T-helper 2 cell treated with Interferon-gamma antibody and Interleukin-4, amounts not matched to agents 100 ng/mL and 5 ng/mL, for 36 hours (primary cell): ENCODE data around the gene ITIH3. TPM values are rescaled to one million over a fixed set of nuclear protein-coding genes. Genes with fewer than 3 reads are reported as not detected.

ENCODE experiments used
- intact Hi-C: fragments of 100-400 bp; cut with micrococcal nuclease; formaldehyde crosslinking; loops from one replicate; pipeline ENCODE4 v1.15.1; 2023
- total RNA-seq: library from RNA; stranded (reverse); gene quantifications from 2 replicates; pipeline ENCODE4 v1.2.3, GENCODE V29; 2022

ITIH3 gene
- total RNA-seq, 1 donor from 2014 or later, result not detected

DNA sequence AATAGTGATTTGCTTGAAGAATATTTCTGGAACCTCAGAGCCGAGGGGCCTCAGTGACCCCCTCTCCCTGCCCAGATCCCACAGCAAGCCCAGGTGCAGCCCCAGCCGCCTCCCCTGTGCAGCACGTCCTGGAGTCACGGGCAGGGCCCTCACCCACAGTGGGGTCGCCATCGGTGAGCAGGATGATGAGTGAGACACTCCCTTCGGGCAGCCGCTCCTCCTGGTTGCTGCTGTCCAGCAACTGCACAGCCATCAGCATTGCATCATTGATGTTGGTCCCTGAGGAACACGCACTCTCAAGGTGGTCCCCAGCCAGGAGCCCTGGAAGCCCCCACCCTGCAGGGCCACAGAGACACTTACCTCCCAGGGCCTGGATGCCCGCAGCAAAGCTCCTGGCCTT lies 29.4 kb downstream of the ITIH3 start:
- intact Hi-C loops, result no loop called here

DNA sequence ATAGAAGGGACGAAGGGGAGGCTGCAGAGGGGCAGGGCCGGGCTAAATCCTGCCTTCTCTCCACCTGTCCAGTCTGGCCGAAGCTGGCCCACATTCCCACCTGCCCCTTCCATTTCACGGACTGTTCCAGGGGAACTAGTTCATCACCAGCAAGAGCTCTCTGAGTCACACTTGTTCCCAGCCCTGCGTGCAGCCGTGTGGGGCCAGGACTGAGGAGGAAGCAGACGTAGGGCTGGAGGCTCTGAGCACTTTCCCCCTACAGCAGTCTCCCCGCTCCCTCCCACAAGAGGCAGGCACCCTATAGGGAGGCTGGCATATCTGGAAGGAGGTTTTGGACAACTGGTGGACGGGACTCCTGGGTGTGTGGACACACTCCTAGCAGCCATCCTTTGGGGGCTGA lies 32.8 kb downstream of the ITIH3 start:
- intact Hi-C loops, result no loop called here

DNA sequence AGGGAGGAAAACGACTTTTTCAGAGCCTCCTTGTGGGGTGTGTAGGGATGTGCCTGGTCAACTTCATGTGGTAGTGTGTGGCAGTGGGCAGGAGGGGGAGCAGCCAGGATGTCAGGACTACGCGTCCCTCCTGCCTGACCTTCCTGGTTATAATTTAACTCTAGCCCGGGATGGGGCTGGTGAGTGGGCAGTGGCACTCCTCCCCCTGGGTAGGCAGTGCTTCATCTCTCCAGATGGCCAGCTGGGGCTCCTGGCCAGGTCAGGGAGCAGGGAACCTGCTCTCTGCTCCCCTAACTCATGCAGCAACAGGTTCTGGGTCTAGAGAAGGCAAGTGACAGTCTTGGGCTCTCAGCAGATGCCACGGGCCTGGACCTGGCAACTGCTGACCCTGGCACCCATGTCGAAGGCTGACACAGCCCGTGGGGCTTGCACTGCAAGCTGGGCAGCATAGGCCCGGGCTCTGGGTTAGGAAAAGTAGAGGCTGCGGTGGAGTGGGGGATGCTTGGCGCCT lies 33.3 kb downstream of the ITIH3 start:
- intact Hi-C loops, result no loop called here

DNA sequence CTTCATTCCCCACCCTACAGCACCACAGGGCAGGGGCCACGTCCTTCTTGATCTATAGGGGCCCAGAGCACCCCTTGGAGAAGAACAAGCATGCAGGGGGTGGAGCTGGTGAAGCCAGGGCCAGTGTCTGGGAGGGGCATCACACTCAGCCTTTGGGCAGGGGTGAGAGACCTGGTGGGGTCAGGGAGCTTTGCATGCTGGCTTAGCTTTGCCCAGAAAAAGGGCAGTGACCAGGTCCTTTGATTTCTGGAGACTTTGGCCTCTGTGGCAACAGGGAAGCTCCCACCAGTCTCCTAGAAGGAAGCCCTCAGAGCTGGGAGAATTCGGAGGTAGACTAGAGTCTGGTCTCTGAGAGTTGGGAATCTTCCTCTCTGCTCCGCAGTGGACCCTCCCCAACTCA lies 34.9 kb downstream of the ITIH3 start:
- intact Hi-C loops, result no loop called here

DNA sequence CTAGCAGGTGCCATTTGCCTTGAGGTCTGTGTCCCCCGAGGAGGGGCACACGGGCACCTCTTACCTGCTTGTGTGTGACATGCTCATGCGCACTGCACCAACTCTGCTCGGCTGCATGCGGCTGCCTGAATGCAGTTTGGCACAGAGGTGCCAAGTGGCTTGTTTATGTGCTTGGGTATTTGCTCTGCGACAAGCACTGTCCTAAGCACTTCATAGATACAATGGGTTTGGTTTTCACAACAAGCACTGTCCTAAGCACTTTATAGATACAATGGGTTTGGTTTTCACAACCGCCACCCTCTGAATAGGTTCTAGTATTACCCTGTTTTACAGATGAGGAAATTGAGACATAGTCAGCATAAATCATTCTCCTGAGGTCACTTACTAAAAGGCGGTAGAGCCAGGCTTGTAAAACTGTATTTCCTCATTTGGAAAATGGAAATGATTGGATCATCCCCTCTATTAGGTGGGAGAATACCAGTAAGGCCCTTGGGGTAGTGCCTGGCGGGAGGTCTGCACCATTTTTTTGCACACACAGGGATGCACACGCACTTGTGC lies 35.4 kb downstream of the ITIH3 start:
- intact Hi-C loops, result no loop called here

DNA sequence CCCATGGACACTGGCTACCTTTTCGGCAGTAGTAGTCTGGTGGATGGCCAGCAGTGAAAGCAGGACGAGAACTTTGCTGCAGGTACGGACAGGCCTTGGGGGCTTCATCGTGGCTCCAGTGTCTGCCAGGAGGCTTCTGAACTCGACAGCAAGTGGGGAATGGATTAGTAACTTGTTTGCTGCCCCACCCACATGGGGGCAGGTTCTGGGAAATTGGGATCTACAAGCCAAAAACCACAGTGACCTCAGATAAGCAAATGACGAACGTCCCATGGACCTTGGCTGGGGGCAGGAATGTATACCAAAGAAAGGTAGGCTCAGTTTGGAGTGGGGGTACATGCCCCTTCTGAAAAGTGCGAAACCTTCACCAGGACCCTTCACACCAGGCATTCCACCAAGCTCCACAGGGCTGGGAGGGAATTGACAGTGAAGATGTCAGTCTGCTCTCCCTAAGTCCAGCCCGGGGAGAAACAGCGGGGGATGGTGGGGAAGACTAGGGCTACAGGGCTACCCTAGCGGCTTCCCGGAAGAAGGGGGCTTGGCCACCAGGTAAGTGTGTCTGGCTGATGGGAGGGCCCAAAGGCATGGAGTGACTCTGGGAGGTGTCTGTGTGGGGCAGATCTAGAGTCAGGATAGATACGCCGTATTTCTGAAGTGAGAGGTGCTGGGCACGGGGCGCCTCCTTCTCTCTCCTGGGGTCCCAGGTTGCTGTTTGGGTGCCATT lies 36.1 kb downstream of the ITIH3 start, which contains the start of gene ITIH4:
Gene ITIH4, minus strand, starts transcription at position 138 of the 724 bp plus-strand sequence. Its CDS starts 30 bp downstream, at position 108.
- intact Hi-C loops, result no loop called here

DNA sequence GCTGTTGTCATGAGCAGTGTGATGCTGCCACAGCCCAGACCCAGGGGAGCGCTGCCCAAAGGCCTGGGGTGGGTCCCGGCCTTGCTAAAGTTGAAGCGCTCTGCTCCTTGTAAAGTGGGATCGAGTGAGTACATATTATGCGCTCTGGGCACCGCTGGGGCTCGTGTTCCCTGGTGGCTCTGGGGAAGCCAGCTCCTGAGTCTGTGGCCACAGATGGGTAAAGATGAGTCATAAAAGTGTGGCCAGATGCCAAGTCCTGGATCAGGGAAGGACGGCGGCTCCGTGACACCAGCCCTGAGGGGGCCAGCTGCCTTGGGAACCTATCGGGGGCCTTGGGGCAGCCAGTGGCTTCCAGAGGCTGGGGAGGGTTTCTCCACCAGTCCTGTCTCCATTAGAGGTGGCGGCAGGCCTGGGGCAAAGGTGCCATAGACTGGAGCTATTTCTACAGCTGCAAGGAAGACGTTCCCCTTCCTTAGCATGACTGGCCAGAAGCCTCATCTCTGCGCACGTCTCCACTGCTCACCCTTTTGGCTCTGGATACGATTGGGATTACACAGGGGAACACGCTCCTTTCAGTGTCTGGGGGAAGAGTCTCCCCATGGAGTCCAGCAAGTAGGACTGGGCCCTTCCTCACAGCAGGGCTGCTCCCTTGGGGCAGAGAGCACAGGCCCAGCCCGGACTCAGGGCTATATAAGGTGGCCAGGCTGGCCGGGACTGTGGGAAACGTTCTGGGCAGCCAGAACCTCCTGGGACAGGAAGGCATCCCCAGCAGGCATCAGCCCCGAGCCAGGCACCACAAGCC lies 37.1 kb downstream of the ITIH3 start:
- intact Hi-C loops, result no loop called here

DNA sequence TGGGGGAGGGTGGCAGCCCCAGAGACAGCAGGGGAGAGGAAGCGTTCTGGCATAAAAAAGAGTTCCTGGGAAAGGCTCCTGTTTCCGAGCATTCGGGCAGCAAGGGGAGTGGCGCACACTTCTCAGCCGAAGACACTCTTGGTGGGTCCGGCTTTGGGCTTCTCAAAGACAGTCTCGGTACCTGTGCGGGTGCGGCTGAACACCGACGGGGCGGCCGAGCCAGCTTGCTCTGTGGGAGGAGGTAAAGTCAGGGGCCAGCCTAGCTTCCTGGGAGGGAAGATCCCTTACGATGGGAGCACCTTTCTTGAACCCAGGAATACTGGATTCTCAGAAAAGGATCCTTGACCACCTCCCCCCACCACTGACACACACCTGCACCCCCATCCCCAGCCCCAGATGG lies 38.6 kb downstream of the ITIH3 start:
- intact Hi-C loops, result no loop called here

DNA sequence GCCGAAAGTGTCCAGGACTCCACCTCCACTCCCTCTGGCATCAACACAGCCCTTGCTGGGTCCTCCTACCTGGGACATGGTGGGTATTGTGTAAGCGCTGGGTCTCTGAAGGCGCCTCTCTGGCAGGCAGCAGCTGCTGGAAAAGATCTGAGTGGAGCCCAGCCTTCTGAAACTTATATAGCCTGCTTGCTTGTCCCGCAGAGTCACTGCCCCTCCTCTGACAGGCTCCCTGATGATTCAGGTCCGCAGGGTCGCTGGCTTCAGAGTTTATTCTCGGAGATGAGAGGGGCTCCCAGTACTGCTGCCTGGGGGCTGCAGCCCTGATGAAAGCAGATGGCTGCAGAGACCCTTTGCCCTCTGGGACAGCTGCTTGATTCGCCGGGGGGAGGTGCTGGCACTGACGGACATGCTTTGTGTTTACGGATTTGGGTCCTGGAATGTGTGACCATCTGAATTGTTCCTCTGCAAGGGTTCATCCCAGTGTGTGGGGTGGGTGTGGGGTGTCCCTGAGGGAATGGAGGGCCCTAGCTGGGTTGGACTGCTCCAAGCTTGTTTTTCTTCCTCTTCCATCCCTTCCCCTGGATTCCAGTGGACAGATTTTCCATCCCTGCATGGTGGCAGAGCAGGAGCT lies 40.4 kb downstream of the ITIH3 start, which contains the start of gene MUSTN1:
Gene MUSTN1, minus strand, starts transcription at position 149 of the 631 bp plus-strand sequence. Its CDS starts 71 bp downstream, at position 78.
- intact Hi-C loops, result no loop called here

DNA sequence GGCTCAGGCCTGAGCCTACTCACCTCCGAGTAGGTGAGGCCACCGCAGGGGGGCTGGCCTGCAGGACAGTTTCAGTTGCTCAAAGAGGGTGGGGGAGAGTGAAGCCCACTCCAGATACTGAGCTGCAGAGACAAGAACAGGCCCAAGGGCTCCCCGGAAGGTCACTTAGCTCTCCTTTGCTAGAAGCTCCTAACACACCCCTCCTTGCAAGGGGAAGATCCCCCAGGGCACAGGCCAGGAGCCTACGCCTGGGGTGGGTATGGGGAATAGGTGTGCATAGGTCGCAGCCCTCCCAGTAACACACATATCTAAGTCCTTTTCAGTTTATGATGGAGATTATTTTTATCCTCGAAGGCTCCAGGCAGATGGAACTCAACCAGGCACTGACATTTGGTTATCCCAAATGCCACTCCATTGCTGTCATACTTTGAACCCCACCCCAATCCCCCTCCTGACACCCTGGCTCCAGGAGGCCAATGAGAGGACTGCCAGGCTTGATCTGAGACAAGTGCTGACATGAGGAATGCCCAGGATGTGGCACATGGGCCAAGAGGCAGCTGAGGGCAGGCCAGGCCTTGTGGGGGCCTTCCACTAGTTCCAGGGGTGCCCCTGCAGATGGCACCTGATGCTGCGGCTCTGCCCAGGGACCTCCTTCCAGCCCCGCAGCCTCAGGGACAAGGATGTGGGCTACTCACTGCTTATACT lies 41.3 kb downstream of the ITIH3 start:
- intact Hi-C loops, result no loop called here

DNA sequence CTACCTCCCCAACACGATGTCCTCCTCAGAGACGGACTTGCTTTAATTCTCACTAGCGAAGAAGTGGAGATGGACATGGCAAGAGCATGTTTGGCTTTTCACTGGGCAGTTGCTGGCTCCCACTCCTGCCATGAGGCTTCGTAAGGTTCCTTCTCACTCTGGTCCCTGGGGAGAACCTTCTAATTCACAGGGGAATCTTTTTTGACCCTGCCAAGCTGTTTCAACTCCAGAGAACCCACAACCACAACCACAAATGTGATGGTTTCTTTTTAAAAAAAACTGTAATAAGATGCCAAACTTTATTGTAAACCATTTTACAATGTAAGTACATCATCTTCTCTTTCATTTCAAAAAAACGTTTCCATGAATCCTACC lies 41.9 kb downstream of the ITIH3 start:
- intact Hi-C loops, result no loop called here

DNA sequence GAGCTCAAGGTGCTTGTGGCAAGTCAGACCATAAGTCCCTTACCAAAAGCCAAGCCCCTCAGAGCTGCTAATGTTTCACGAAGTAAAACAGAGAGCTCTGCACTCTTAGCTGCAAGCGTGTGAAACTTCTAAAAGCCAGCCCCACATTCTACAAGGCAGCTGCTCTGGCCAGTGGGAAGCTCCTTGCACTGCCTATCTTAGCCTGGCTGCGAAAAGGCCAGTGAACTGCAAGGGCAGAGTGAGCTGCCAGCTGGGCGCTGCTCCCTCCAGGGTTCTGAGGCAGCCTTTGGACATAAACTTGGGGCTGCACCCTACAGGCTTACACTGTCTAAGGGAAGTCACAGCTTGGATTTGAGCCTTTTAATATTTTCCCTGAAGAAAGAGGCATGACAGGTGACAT lies 42.4 kb downstream of the ITIH3 start:
- intact Hi-C loops, result no loop called here

DNA sequence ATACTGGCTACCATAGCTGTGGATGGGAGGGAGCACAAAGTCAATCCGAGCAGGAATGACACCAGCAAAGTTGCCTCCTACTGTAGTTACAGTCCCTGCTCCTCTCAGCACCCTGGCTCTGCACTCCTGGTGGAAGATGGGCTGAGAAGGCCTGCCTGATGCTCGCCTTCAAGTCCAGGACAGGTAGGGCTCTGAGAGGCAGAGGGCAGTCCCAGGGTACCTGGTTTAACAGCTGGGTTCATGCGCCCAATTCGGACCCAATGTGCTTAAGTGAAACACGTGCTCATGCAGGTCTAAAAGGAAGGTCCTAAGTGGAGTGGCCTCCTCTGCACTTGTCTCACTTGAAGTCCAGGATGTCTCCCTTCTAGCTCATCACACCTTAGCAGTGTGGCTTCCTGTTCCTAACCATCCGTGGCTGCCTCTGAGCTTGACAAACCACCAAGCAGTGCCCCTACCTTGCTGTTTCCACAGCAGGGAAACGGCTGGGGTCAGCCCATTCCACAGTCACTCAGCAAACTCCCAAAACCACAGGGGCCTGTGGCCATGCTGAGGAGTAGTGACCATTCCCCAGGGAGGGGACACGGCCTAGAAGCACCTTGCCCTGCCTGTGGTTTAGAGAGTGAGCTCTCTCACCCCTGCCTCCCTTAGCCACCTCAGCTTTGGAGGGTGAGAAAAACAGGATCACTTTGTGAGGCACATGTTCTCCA lies 44.1 kb downstream of the ITIH3 start:
- intact Hi-C loops, result no loop called here

DNA sequence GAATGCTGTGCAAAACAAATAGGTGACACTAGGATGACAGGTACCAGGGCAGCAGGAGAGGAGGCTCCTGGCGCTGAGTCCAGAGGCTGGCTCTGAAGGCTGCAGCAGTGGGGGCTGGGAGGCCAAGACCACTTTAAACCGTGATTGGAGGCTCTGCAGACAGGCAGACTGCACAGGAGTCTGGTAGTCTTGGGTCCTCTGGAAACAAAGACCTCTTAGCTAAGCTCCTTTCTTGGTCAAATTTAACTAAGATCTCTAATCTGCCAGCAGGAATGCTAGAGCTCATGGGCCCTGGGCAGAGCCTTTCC lies 44.6 kb downstream of the ITIH3 start:
- intact Hi-C loops, result no loop called here

DNA sequence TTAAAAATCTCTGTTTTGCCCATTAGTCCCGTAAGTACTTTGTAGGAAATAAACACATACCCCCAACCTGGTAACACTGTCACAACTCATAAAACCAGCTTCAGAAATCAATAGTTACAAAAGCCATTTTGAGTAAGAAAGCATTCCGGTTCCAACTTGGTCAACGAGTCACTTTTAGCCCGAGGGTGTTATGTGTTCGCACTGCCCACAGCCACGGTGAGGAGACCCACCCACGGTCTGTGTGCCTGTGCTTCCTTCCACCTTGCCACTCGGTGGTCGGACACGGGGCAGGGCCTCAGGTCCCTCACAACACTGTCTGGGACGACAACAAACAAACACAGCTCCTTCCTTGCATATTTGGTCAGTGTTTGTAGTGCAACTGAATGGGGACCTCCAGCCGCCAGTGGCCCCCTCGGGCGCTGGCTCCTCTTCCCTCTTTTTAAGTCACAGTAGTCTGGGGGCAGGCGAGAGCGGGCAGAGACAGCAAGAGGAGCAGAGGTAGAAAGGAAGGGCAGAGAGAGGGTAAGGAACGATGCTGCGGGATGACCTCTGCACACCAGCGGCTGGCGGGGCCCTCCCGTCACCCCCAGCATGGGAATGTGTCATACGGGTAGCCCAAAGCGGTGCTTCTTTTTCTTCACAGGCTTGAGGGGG lies 45.4 kb downstream of the ITIH3 start:
- intact Hi-C loops, result no loop called here

DNA sequence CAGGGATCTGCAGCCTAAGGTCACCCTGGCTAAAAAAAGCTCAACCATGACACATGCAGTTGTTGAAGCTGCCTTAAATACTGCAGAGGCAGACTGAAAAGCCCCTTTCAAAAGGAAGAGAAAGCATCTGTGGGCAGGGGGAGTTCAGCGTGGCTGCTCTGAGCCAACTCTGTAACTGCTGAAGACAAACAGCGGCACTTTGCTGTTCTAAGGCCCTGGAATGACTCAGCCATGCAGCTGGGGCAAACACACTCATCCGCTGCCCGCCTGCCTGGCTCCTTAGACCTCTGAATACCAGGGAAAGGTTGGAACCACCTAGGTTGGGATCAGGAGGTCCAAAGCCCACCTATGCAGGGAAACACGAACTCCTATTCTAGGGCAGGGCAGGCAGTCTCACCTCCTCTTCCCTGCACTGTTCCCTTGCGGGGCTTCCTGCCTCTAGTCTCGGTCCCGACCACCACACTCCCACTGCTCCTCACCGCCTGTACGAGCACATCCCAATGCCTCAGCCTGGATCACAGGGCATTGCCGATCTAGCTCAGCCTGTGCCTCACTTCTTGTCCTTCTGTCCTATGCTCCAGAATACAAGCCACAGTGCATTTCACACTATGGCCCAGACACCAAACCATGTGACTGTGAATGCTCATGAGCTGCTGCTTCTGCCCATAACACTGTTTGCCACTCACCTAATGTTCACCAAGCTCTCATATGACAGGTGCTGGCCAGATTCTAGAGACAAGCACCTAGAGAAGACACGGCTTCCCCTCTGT lies 46.8 kb downstream of the ITIH3 start:
- intact Hi-C loops, result no loop called here

DNA sequence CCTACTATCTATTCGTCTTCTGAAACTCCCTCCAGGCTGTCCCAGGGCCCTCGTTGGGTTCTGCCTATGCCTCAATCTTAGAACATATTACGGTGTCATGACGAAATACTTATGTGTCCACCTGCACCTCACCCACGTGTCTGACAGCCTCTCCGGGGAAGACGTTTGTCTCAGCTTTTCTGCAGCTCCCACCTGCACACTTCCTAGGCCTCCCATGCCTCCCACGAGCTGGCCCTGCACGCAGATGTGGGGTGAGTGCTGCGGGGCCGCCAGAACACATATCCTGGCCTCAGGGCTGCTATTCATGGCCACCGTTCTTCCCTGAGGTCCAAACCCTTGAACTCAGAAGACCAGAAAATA lies 47.4 kb downstream of the ITIH3 start:
- intact Hi-C loops, result no loop called here

DNA sequence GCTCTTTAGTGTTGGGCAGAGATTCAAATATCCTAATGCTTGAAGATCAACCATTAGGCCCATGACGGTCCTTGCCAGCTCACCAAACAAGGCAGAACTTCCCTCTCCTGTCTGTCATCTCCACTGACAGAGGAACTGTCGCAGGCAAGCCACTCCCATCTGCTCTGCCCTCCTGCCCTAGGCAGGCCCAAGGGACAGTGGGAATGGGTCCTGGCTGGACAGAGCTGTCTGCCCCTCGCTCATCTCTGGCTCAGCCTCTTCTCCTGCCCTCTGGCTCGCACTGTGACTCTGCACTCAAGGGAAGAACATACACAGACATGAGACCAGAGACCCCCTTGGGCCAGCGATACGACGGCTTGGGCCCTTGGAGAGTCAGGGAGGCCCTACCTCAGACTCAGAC lies 47.8 kb downstream of the ITIH3 start:
- intact Hi-C loops, result no loop called here

DNA sequence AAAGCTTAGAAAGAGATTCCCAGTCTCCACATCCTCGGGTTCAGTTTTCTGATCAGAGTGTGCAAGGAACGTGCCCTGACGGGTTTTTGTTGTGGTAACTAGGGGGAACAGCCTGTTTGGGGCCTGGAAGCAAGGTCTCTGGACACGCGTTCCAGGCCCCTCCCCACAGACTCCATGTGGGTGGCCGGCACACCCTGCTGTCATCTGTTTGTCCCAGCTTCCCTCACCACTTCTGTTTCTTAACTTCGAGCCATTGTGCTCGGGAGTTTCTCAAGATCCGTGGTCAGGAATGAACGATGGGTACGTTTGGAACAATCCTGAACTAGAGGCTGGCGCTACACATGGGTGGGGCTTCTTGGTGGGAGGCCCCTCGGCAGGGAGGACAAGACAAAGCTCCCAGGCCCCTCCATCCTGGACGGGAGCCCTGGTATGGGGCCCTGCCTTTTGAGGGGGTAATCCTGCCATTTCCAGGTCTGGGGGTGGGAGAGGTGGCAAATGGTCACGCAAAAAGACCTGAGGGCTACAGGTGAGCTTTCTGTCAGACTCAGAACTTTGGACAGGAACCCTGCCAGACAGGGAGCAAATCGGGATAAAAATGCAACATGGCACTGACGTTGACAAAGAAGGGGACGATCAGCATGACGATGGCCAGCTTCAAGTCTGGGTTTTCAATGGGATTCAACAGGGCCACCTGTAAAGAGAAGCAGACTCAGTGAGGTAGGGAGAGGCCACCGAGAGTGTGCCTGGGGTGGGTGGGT lies 48.7 kb downstream of the ITIH3 start:
- intact Hi-C loops, result no loop called here
